Transverse colon (tissue), 4 donors: ENCODE data around the gene TBL3.
"Not testable (repeated sequence)": the region's sequence is repeated elsewhere in the genome, so short reads cannot be mapped to it uniquely, and the experiment has no call there.

Source experiments
- CTCF ChIP-seq, 5 experiments: fragments of 200-600 bp in 3 of 5; fragments of 450-650 bp in 2 of 5; sonication (generic) in 3 of 5; IDR thresholded peaks; 1 replicate in 2 of 5; 2 replicates in 3 of 5; pipeline ENCODE4 v1.5.1; 2016 to 2017; ENCODE audit warnings: antibody characterized with exemption in 5 of 5, inconsistent platforms in 3 of 5, mild to moderate bottlenecking in 2 of 5, moderate library complexity in 1 of 5
- EP300 ChIP-seq: sonication (generic); formaldehyde crosslinking; IDR thresholded peaks from one replicate; pipeline ENCODE4 v1.6.1; 2017; ENCODE audit warnings: antibody characterized with exemption, low read depth
- POLR2A ChIP-seq: fragments of 450-650 bp; IDR thresholded peaks from one replicate; pipeline ENCODE4 v1.6.1; 2016; ENCODE audit warnings: antibody characterized with exemption, mild to moderate bottlenecking, moderate library complexity
- POLR2AphosphoS5 ChIP-seq, 3 donors: sonication (generic); formaldehyde crosslinking; IDR thresholded peaks; one replicate each; pipeline ENCODE4 v1.6.1; 2016; ENCODE audit warnings: antibody characterized with exemption in 3 of 3

GRCh38 chr16:1957434-1958142 lies 14.3 kb upstream of the TBL3 start:
- not testable (repeated sequence) for TF ChIP-seq POLR2AphosphoS5 (IDR thresholded peaks at IDR 0.05); EP300; CTCF (IDR thresholded peaks at IDR 0.05); POLR2A
